IPS-15b (cell line): ENCODE data around the gene TOMT.

Source experiments
- H3K27me3 ChIP-seq: one replicate; pipeline ENCODE4 v1.6.1; 2013; ENCODE audit warnings: low read length; ENCODE audit not compliant: control insufficient read depth, insufficient read depth
- H3K36me3 ChIP-seq: one replicate; pipeline ENCODE4 v1.6.1; 2013; ENCODE audit warnings: low read length; ENCODE audit not compliant: control insufficient read depth, insufficient read depth
- H3K4me1 ChIP-seq: one replicate; pipeline ENCODE4 v1.6.1; 2013; ENCODE audit warnings: mild to moderate bottlenecking, low read length; ENCODE audit not compliant: control insufficient read depth, insufficient read depth
- H3K4me3 ChIP-seq: one replicate; pipeline ENCODE4 v1.5.1; 2013; ENCODE audit warnings: low read depth, low read length
- H3K9ac ChIP-seq: one replicate; pipeline ENCODE4 v1.6.1; 2013; ENCODE audit warnings: low read depth, mild to moderate bottlenecking, low read length
- H3K9me3 ChIP-seq: one replicate; pipeline ENCODE4 v1.6.1; 2013; ENCODE audit warnings: mild to moderate bottlenecking, low read length; ENCODE audit not compliant: control insufficient read depth, insufficient read depth

The TOMT gene

GRCh38 chr11:72105888-72106287, at the start of gene TOMT:
Gene TOMT (plus strand): TSS chr11:72105924. CDS start chr11:72105952, 28 bp downstream.
- Histone ChIP-seq H3K27me3 (no peaks in the 10 kb centered on the region), H3K36me3 (peaks cover 8% of the 10 kb centered on the region), H3K4me3 (no peak within 1 kb of the TSS), H3K9ac (no peak within 1 kb of the TSS), H3K9me3 (no peaks in the 10 kb centered on the region), H3K4me1 (peaks cover 6% of the 10 kb centered on the region)

DNA sequence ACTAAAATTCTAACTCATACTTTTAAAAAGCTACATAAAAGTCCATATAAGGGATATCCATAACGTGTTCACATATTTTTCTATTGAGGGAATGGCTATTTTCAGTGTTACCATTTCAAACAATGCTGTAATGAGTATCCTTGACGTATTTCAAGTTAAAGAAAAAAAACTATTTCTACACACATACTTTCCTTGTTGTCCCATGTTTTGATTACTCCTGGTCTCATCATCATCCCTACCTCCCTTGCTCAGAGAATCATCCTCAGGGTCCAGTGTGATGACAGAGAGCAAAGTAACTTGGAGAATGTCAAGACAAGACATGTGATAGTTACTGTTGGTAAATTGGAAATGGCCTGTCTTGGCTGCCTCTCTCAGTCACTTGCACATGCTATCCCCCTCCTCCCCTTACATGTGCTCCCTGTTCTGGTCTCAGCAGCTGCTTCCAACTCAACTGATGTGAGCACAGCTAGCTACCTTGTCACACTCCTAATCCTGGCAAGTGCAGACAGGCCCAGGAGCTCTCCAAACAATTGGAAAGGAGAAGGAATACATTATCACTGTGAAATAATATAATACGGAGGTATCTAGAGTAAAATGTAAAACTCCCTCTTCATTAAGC, 47.2 kb upstream of the TOMT start:
- no peaks in the 10 kb centered on the region for H3K9me3 ChIP-seq
- no peak overlapping the region for H3K9ac ChIP-seq
- H3K27me3 ChIP-seq: no peaks in the 10 kb centered on the region
- no peak overlapping the region for H3K4me3 ChIP-seq
- H3K36me3 ChIP-seq: peaks cover 3% of the 10 kb centered on the region
- no peaks in the 10 kb centered on the region for H3K4me1 ChIP-seq

DNA sequence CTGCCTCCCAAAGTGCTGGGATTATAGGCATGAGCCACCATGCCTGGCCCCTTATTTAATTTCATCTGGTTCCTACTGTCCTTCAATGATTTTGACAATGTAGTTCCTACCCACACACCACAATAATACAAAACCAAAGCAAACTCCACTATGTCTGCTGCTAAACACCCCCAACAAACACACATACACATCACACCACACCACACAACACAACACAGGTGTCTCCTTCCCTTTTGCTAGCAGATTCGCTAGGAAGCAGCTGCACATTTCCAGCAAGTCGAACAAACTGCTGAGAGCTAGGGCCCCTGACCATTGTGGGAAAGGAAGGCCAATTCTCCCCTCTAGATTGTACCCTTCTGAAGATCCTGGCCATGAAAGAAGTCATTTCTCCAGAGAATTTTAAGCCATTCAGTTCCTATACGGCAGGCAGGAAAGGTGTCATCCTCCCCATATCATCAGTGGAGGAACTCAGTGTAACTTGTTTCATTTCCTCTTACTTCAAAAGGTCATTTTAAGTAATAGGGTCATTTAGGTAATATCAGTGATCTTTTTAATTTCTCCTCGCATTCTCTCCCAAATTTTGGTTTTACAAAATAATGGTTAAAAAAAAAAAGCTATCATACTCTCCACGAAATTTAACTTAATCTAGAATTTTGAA, 43.9 kb upstream of the TOMT start:
- Histone ChIP-seq H3K9me3 (no peaks in the 10 kb centered on the region), H3K9ac (no peak overlapping the region), H3K36me3 (peaks cover 3% of the 10 kb centered on the region), H3K4me3 (no peak overlapping the region), H3K27me3 (no peaks in the 10 kb centered on the region), H3K4me1 (no peaks in the 10 kb centered on the region)

- no peak overlapping the region for H3K9ac ChIP-seq
- no peaks in the 10 kb centered on the region for H3K27me3 ChIP-seq
- H3K4me3 ChIP-seq: no peak overlapping the region
- H3K36me3 ChIP-seq: peaks cover under 1% of the 10 kb centered on the region
- H3K4me1 ChIP-seq: no peaks in the 10 kb centered on the region
- H3K9me3 ChIP-seq: no peaks in the 10 kb centered on the region
Observed at GRCh38 chr11:72066855-72067254, 38.9 kb upstream of the TOMT start.

DNA sequence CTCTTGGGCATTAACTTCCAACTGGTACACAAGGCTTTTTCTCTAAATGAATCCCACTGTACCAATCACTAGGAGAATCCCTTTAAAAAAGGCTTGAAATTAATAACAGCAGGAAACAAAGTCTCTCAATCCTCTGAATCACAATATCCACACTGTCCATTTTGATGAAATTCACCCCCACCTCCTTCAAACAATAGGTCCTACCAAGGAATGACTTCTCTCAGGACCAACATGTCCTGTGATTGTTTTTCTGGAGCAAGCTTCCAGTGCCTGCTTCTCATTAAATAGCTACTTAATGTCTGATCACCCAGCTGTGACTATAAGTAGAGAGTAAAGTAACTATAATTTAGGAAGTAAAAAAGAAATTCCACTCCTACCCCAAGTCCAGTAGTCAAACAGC, 38.5 kb upstream of the TOMT start:
- H3K4me3 ChIP-seq: no peak overlapping the region
- no peaks in the 10 kb centered on the region for H3K27me3 ChIP-seq
- no peak overlapping the region for H3K9ac ChIP-seq
- no peaks in the 10 kb centered on the region for H3K9me3 ChIP-seq
- no peaks in the 10 kb centered on the region for H3K4me1 ChIP-seq
- no peaks in the 10 kb centered on the region for H3K36me3 ChIP-seq

DNA sequence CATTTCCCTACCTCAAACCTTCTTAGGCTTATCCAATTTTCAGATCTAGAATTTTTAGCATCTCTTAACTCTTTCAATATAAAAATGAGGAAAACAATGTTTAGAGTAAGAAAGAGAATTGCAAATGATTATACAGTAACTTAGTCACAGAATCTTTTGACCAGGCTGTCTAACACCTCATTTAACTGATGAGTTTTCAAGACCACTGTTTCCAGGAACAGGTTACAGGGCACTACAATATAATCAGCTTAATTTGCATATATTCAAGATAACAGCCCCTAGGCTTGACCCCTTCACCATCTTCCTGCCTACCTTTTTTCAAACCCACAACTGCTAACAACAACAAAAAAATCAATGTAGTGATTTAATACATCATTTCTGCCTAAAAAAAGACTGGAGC, 38.0 kb upstream of the TOMT start:
- Histone ChIP-seq H3K9ac (no peak overlapping the region), H3K27me3 (no peaks in the 10 kb centered on the region), H3K4me1 (no peaks in the 10 kb centered on the region), H3K4me3 (no peak overlapping the region), H3K36me3 (no peaks in the 10 kb centered on the region), H3K9me3 (no peaks in the 10 kb centered on the region)

DNA sequence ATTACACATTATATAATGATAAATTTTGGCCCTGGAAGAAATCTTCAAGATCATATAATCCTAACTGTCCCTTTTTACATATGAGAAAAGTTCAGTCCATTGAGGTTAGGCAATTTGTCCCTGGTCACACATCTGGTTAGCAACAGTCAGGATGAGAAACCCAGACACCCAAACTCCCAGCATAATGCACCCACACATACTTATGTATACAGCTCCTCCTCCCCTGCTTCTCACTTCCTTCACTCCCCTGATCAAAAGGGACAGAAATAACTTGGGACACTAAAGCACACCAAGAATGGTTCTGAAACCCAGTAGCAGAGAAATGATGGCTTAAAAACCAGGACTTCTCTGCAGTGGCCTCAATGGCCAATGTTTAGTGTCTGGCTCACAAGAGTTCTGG, 36.5 kb upstream of the TOMT start:
- H3K4me3 ChIP-seq: no peak overlapping the region
- H3K9me3 ChIP-seq: no peaks in the 10 kb centered on the region
- no peak overlapping the region for H3K9ac ChIP-seq
- H3K36me3 ChIP-seq: no peaks in the 10 kb centered on the region
- H3K4me1 ChIP-seq: no peaks in the 10 kb centered on the region
- H3K27me3 ChIP-seq: no peaks in the 10 kb centered on the region

DNA sequence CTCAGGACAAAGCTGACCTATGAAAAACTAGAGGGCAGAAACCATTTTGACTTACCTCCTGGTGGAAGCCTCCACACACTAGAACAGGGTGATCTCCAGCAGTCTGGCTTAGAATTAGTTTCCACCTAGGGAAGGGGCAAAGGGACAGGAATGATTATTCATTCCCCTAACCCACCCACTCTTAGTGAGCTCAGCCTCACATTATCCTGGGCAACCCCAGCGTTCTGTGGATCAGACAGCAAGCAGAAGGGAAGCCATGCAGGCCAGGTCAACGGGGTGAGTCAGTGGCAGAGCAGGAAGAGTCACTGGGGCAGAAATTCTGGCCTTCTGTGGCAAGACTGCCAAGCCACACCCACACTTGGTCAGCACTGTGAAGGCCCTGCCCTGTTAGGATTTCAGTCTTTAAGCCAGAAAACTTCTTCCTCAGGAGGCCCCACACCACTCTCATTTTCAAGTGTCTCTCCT, 35.9 kb upstream of the TOMT start:
- H3K4me3 ChIP-seq: no peak overlapping the region
- H3K27me3 ChIP-seq: no peaks in the 10 kb centered on the region
- no peak overlapping the region for H3K9ac ChIP-seq
- H3K36me3 ChIP-seq: no peaks in the 10 kb centered on the region
- no peaks in the 10 kb centered on the region for H3K9me3 ChIP-seq
- no peaks in the 10 kb centered on the region for H3K4me1 ChIP-seq

GRCh38 chr11:72070491-72070890, 35.2 kb upstream of the TOMT start:
- H3K27me3 ChIP-seq: no peaks in the 10 kb centered on the region
- no peaks in the 10 kb centered on the region for H3K9me3 ChIP-seq
- H3K9ac ChIP-seq: no peak overlapping the region
- no peak overlapping the region for H3K4me3 ChIP-seq
- no peaks in the 10 kb centered on the region for H3K4me1 ChIP-seq
- H3K36me3 ChIP-seq: no peaks in the 10 kb centered on the region

DNA sequence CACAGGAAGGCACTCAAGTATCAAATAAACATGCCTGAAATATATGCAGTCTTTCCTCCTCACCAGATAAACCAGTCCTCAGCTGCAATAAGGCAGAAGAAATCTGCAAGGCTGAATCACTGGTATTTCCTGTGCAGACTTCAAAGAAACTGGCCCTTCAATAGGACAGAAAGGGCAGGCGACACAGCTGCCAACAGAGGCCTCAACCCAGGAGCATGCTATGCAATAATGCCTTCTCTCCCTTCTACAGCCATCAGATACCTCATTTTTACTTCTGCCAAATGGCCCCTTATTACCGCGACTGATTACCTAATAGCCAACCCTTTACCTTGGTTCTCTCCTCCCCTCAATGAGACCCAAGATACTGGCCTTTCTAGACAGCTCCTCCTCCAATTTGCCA, 33.4 kb upstream of the TOMT start:
- Histone ChIP-seq H3K4me1 (no peaks in the 10 kb centered on the region), H3K9ac (no peak overlapping the region), H3K36me3 (no peaks in the 10 kb centered on the region), H3K27me3 (no peaks in the 10 kb centered on the region), H3K9me3 (no peaks in the 10 kb centered on the region), H3K4me3 (no peak overlapping the region)

DNA sequence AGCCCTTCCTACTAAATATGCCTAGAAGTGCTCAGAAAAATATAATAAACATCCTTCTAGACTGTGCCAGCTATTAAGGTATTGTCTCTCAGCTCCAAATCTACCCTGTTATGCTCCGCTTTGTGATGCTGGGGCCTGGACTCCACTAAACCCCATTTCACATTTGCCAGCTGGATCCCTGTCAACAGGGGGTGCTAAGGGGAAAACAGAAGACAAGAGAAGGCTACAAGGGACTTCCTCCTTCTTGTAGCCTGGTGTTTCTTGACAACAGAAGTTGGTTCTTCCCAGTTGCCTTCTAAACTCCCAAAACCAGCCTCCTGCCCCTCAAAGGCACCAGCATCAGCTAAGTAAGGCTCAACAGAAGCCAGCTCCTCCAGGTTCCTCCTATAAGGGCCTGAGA, 30.6 kb upstream of the TOMT start:
- Histone ChIP-seq H3K27me3 (no peaks in the 10 kb centered on the region), H3K4me1 (no peaks in the 10 kb centered on the region), H3K9ac (no peak overlapping the region), H3K9me3 (no peaks in the 10 kb centered on the region), H3K4me3 (no peak overlapping the region), H3K36me3 (no peaks in the 10 kb centered on the region)

DNA sequence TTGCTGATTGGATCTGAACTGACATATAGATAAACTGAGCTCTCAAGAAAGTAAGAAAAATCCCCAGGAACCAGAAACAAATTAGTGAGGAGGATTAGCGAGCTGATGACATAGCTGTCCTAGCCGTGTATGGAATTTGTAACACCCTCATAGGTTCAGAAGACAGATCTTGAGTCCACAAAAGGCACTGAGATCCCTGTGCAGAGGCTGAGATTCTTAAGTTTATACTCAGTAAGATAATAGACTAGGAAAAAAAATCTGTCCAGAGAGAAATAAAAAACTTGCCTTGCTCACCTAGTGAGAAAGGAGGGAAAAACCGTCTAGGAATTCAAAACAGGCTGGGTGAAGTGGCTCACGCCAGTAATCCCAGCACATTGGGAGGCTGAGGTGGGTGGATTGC, 30.0 kb upstream of the TOMT start:
- H3K9ac ChIP-seq: no peak overlapping the region
- no peaks in the 10 kb centered on the region for H3K9me3 ChIP-seq
- H3K27me3 ChIP-seq: no peaks in the 10 kb centered on the region
- no peak overlapping the region for H3K4me3 ChIP-seq
- no peaks in the 10 kb centered on the region for H3K36me3 ChIP-seq
- no peaks in the 10 kb centered on the region for H3K4me1 ChIP-seq
